K562 (cell line): ENCODE results near the gene PPARD. TPM values are rescaled to one million over a fixed set of nuclear protein-coding genes. Genes with fewer than 3 reads are reported as not detected.

Experiments used
- CHCHD3 ChIP-seq: fragments of 250-450 bp; sonication (Bioruptor Pico); IDR thresholded peaks from 2 replicates; pipeline ENCODE4 v2.1.2; 2022; ENCODE audit warnings: mild to moderate bottlenecking
- NCOA6 ChIP-seq: fragments of 450-650 bp; IDR thresholded peaks from 2 replicates; pipeline ENCODE4 v1.6.1; 2017; ENCODE audit warnings: mild to moderate bottlenecking
- POLR3G ChIP-seq: IDR thresholded peaks from 2 replicates; pipeline ENCODE4 v1.6.1; 2011; ENCODE audit not compliant: insufficient read length, insufficient replicate concordance; ENCODE audit errors: extremely low read depth
- RBM15 ChIP-seq: fragments of 200-400 bp; formaldehyde crosslinking; IDR thresholded peaks from 2 replicates; pipeline ENCODE4 v1.6.1; 2018; ENCODE audit warnings: mild to moderate bottlenecking, low read length, moderate library complexity; ENCODE audit not compliant: insufficient read depth
- TARDBP ChIP-seq: fragments of 450-650 bp; IDR thresholded peaks from 2 replicates; pipeline ENCODE4 v1.6.1; 2016
- TSC22D4 ChIP-seq: fragments of 450-650 bp; IDR thresholded peaks from 2 replicates; pipeline ENCODE4 v1.6.1; 2016; ENCODE audit warnings: missing genetic modification characterization, missing biosample characterization, control low read depth
- ZKSCAN8 ChIP-seq: fragments of 200-800 bp; sonication (Bioruptor generic); IDR thresholded peaks from 2 replicates; pipeline ENCODE4 v1.6.1; 2016; ENCODE audit warnings: missing genetic modification characterization, missing compliant biosample characterization
- ZNF253 ChIP-seq: fragments of 250-450 bp; sonication (Bioruptor Pico); conservative IDR thresholded peaks from 2 replicates; pipeline ENCODE4 v1.6.1; 2021; ENCODE audit warnings: mild to moderate bottlenecking
- polyA plus RNA-seq, 8 experiments: library from polyadenylated mRNA; depleted of rRNA in 4 of 8; stranded (reverse) in 5 of 8; unstranded in 3 of 8; fragments of >200 nt; fragmentation: Nextera tagmentation in 2 of 8; fragmentation: Illumina TruSeq in 1 of 8; extraction: Ambion mirVana in 2 of 8; extraction: Trizol in 1 of 8; gene quantifications; 2 replicates each; pipeline versions ENCODE4 v1.2.1 to v1.2.3, GENCODE V29; 2011 to 2014; ENCODE audit warnings: inconsistent platforms in 1 of 8, missing spikeins in 1 of 8
- total RNA-seq, 7 experiments: library from RNA; depleted of rRNA in 6 of 7; stranded (reverse); fragments of >200 nt in 6 of 7; fragmentation: Illumina TruSeq in 2 of 7; extraction: Trizol in 2 of 7; gene quantifications; 2 replicates each; pipeline versions ENCODE4 v1.2.1 to v1.2.3, GENCODE V29; 2011 to 2021; ENCODE audit warnings: low replicate concordance in 1 of 7
- TF ChIP-seq, protein P1 (sequence below): IDR thresholded peaks from 2 replicates; pipeline ENCODE4 v1.6.1; 2012; ENCODE audit warnings: low read depth, low read length, improper control_type of control experiment, borderline replicate concordance
- TF ChIP-seq, protein P2 (sequence below): fragments of 450-650 bp; formaldehyde crosslinking; IDR thresholded peaks from 2 replicates; pipeline ENCODE4 v1.4.0; 2022; ENCODE audit warnings: missing genetic modification characterization
- TF ChIP-seq, protein P3 (sequence below), 2 experiments: fragments of 450-650 bp in 1 of 2; sonication (generic) in 1 of 2; formaldehyde crosslinking in 1 of 2; IDR thresholded peaks in 1 of 2; conservative IDR thresholded peaks in 1 of 2; 2 replicates each; pipeline versions ENCODE4 v1.6.1 to v1.8.1; 2016 to 2023; ENCODE audit warnings: mild to moderate bottlenecking in 2 of 2, moderate library complexity in 2 of 2, inconsistent platforms in 1 of 2, missing genetic modification reagents in 1 of 2

The PPARD gene
- total and polyA plus RNA-seq, 9 of the 15 experiments (the other 6 are each of a cell fraction or from before 2014, with no cell fraction given) = 0.14 to 13.2 (median 3.8) TPM

DNA sequence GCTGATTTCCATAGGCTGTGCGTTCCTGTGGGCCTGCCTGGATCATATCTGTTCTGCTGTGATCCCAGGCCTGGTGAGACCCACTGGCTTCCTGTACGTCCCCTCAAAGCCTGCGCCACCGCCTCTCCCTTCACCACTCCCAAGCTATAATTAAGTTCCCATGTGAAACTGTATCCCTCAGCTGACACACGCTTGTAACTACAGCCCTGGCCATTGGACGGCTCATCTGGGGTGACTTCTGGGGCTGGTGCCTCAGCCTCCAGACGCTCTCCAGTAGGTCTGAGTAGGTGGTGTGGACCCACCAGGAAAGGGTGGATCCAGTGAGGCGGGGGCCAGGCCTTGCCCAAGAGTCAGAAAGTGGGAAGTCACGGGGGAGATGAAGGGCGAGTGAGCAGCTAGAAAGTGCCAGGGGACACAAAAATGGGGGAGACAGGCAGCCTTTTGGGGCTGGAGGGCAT, 21.0 kb downstream of the PPARD start (continued):
- TF ChIP-seq, protein P1, sequence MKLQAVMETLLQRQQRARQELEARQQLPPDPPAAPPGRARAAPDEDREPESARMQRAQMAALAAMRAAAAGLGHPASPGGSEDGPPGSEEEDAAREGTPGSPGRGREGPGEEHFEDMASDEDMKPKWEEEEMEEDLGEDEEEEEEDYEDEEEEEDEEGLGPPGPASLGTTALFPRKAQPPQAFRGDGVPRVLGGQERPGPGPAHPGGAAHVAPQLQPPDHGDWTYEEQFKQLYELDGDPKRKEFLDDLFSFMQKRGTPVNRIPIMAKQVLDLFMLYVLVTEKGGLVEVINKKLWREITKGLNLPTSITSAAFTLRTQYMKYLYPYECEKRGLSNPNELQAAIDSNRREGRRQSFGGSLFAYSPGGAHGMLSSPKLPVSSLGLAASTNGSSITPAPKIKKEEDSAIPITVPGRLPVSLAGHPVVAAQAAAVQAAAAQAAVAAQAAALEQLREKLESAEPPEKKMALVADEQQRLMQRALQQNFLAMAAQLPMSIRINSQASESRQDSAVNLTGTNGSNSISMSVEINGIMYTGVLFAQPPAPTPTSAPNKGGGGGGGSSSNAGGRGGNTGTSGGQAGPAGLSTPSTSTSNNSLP = 0 out of 2 replicates have a peak, but pooled peaks have one; percentile 47
- TF ChIP-seq, protein P2, sequence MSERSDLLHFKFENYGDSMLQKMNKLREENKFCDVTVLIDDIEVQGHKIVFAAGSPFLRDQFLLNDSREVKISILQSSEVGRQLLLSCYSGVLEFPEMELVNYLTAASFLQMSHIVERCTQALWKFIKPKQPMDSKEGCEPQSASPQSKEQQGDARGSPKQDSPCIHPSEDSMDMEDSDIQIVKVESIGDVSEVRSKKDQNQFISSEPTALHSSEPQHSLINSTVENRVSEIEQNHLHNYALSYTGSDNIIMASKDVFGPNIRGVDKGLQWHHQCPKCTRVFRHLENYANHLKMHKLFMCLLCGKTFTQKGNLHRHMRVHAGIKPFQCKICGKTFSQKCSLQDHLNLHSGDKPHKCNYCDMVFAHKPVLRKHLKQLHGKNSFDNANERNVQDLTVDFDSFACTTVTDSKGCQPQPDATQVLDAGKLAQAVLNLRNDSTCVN (CRISPR knock-in tag) = no peak; the same call in 1 of the 2 replicates
- TF ChIP-seq, protein P3, sequence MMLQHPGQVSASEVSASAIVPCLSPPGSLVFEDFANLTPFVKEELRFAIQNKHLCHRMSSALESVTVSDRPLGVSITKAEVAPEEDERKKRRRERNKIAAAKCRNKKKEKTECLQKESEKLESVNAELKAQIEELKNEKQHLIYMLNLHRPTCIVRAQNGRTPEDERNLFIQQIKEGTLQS (IDR thresholded peaks at IDR 0.05) = no peak
- TF ChIP-seq, protein P3 (CRISPR knock-in tag; conservative IDR thresholded peaks at IDR 0.05) = no peak
- no peak for TF ChIP-seq TSC22D4 (tag)
- no peak for TF ChIP-seq ZNF253 (CRISPR knock-in tag)
- no peak for TF ChIP-seq CHCHD3
- TF ChIP-seq POLR3G = no peak
- 0 out of 2 replicates have a peak, but pooled peaks have one; percentile 44 for TF ChIP-seq TARDBP
- no peak for TF ChIP-seq NCOA6
- no peak for TF ChIP-seq ZKSCAN8
- TF ChIP-seq RBM15 = no peak
